Epithelial cell of alveolus of lung (primary cell): ENCODE data around the gene BZW1. TPM values are rescaled to one million over a fixed set of nuclear protein-coding genes. Genes with fewer than 3 reads are reported as not detected.

Source experiments
- total RNA-seq: library from RNA; depleted of rRNA; stranded (reverse); fragments of >200 nt; gene quantifications from 2 replicates; pipeline ENCODE4 v1.2.1, GENCODE V29; 2015

The BZW1 gene
- total RNA-seq = 278 and 528 TPM in 2 replicates

GRCh38 chr2:200811333-200812121 lies at the start of gene BZW1:
Gene BZW1 (plus strand): TSS chr2:200811910. CDS start chr2:200813218, 1,308 bp downstream.

GRCh38 chr2:200864176-200865034 lies 52.7 kb downstream of the BZW1 start, which contains the start of gene CLK1:
Gene CLK1 (minus strand): TSS chr2:200864658. CDS start chr2:200861862, 2,796 bp downstream.

Other genes starting within 250 kb of the BZW1 start
- gene AOX1, start 225.9 kb upstream of the BZW1 start, total RNA-seq = 9.8 and 23.7 TPM in 2 replicates
- 13.8 and 64.9 TPM in 2 replicates for gene CLK1, start 52.7 kb downstream of the BZW1 start, total RNA-seq
- 41.5 and 104 TPM in 2 replicates for gene PPIL3, start 77.2 kb downstream of the BZW1 start, total RNA-seq
- 21.4 and 32.5 TPM in 2 replicates for gene NIF3L1, start 77.5 kb downstream of the BZW1 start, total RNA-seq
- 8.0 and 10.7 TPM in 2 replicates for gene ORC2, start 151.8 kb downstream of the BZW1 start, total RNA-seq